KMS-11 (cell line): ENCODE data around the gene EPHX1.

Experiments used
- H2AFZ ChIP-seq: fragments of 200-600 bp; sonication (generic); 2 replicates; pipeline ENCODE4 v1.6.1; 2016; ENCODE audit warnings: antibody characterized with exemption, mixed run types, low read depth
- H3K27ac ChIP-seq: fragments of 200-600 bp; sonication (generic); 2 replicates; pipeline ENCODE4 v1.6.1; 2016; ENCODE audit warnings: mild to moderate bottlenecking, mixed run types
- H3K27me3 ChIP-seq: fragments of 200-600 bp; sonication (generic); 2 replicates; pipeline ENCODE4 v1.6.1; 2017; ENCODE audit warnings: mild to moderate bottlenecking, low read depth, mixed run types, moderate library complexity; ENCODE audit not compliant: insufficient read depth
- H3K36me3 ChIP-seq: fragments of 200-600 bp; sonication (generic); 2 replicates; pipeline ENCODE4 v1.6.1; 2017; ENCODE audit warnings: mild to moderate bottlenecking, mixed run types; ENCODE audit not compliant: insufficient read depth
- H3K4me1 ChIP-seq: fragments of 200-600 bp; sonication (generic); 2 replicates; pipeline ENCODE4 v1.6.1; 2016; ENCODE audit warnings: mild to moderate bottlenecking, low read depth, mixed run types; ENCODE audit not compliant: poor library complexity, severe bottlenecking
- H3K4me2 ChIP-seq: fragments of 200-600 bp; sonication (generic); 2 replicates; pipeline ENCODE4 v1.7.0; 2016; ENCODE audit warnings: mild to moderate bottlenecking, mixed run types
- H3K4me3 ChIP-seq: fragments of 200-600 bp; sonication (generic); IDR thresholded peaks from 2 replicates; pipeline ENCODE4 v1.6.1; 2017; ENCODE audit warnings: low read depth, low read length, mixed read lengths; ENCODE audit not compliant: insufficient read depth
- H3K79me2 ChIP-seq: fragments of 200-600 bp; sonication (generic); 2 replicates; pipeline ENCODE4 v1.6.1; 2016; ENCODE audit warnings: low read depth, mixed run types; ENCODE audit not compliant: insufficient read depth
- H3K9ac ChIP-seq: fragments of 200-600 bp; sonication (generic); 2 replicates; pipeline ENCODE4 v1.6.1; 2016; ENCODE audit warnings: mild to moderate bottlenecking, mixed run types
- H4K20me1 ChIP-seq: fragments of 200-600 bp; sonication (generic); 2 replicates; pipeline ENCODE4 v1.6.1; 2016; ENCODE audit warnings: mild to moderate bottlenecking, mixed run types; ENCODE audit not compliant: insufficient read depth
- TF ChIP-seq, protein P1 (sequence below): fragments of 200-600 bp; sonication (generic); conservative IDR thresholded peaks from 2 replicates; pipeline ENCODE4 v1.6.1; 2017; ENCODE audit warnings: low read depth, mild to moderate bottlenecking, antibody characterized with exemption, low read length, moderate library complexity, mixed read lengths

Gene EPHX1

DNA sequence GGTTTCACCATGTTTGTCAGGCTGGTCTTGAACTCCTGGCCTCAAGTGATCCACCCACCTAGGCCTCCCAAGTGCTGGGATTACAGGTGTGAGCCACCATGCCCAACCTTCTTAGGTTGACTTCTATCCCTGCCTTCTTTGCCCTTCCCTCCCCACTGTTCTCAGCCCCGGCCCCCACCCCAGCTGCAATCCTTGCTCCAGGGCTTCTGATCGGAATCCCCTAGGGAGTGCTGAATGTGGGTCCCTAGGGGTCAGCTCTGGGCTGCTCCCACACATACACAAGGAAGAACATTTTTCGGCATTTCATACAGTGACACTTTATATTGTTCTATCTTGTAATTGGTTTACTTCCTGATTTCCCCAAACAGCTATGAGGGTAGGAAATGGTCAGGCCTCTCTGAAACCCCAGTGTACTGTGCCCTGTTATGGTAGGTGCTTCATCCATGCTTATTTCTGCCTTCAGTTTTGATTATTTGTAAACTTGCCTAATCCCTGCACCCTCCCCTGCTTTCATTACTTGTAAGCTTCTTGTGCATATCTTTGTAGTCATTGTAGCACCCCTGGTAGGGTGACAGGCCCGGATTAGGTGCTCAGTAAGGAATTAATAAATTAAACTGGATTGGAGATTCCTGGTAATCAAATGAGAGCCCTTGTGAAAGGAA lies 38.1 kb upstream of the EPHX1 start:
- no peak overlapping the region for H3K9ac ChIP-seq
- H3K79me2 ChIP-seq = no peaks in the 10 kb centered on the region

DNA sequence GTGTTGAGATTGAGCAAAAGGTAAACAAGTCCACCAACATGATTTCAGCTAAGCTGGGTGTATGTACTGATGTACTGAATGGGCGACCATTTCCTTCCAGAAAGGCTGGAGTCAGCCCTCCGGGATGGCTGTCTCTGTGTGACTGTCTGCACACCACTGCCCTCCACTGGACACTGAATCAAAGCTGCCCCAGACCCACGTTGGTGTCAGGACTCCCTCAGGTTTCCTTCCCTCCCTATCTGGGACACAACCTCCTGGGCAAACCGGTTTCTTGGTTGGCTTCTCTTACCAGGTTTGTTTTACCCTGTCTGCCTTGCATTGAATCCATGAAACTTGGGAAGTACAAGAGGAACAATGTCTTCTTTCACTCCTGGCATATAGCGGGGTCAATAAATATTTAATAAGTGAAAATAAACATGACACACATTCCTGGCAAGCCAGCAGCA lies 37.6 kb upstream of the EPHX1 start:
- no peak overlapping the region for H3K27ac ChIP-seq
- H3K4me2 ChIP-seq = peak overlapping the region; percentile 23; the same call in 1 of the 2 replicates
- H3K4me3 ChIP-seq = no peak overlapping the region

More for the DNA sequence above, 38.1 kb upstream of the EPHX1 start:
- H4K20me1 ChIP-seq = no peaks in the 10 kb centered on the region
- H3K4me2 ChIP-seq = peak overlapping the region; percentile 23; the same call in 1 of the 2 replicates
- H2AFZ ChIP-seq = peak overlapping the region; percentile 74
- H3K27ac ChIP-seq = 0 out of 2 replicates have a peak overlapping the region, but pooled peaks have one; percentile 5
- H3K27me3 ChIP-seq = no peaks in the 10 kb centered on the region
- TF ChIP-seq, protein P1, sequence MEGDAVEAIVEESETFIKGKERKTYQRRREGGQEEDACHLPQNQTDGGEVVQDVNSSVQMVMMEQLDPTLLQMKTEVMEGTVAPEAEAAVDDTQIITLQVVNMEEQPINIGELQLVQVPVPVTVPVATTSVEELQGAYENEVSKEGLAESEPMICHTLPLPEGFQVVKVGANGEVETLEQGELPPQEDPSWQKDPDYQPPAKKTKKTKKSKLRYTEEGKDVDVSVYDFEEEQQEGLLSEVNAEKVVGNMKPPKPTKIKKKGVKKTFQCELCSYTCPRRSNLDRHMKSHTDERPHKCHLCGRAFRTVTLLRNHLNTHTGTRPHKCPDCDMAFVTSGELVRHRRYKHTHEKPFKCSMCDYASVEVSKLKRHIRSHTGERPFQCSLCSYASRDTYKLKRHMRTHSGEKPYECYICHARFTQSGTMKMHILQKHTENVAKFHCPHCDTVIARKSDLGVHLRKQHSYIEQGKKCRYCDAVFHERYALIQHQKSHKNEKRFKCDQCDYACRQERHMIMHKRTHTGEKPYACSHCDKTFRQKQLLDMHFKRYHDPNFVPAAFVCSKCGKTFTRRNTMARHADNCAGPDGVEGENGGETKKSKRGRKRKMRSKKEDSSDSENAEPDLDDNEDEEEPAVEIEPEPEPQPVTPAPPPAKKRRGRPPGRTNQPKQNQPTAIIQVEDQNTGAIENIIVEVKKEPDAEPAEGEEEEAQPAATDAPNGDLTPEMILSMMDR = no peak
- no peak overlapping the region for H3K4me3 ChIP-seq
- H3K36me3 ChIP-seq = no peaks in the 10 kb centered on the region
- H3K4me1 ChIP-seq = peaks cover 55% of the 10 kb centered on the region

DNA sequence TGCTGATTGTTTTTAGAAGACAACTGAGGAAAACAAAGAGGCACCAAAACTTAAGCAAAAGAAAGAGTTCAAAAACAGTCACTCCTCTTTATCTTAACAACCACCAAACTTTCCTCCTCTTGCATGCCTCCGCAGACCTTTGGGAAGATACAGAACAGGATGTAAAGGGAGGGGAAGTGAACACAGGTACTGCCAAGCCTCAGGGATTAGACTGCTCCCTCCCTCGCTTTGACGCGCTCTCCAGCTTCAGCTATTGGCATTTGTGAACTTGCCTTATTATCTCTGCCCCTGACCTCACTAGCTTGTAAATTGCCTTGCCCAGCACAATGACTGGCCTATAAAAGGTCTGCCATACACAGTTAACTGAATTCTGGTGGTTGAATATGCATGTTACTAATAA lies 37.1 kb upstream of the EPHX1 start:
- H3K4me2 ChIP-seq = no peak overlapping the region
- H3K27ac ChIP-seq = no peak overlapping the region
- peaks cover 50% of the 10 kb centered on the region for H3K4me1 ChIP-seq
- H3K9ac ChIP-seq = no peak overlapping the region
- H3K36me3 ChIP-seq = no peaks in the 10 kb centered on the region
- H3K79me2 ChIP-seq = peaks cover 1% of the 10 kb centered on the region; the same call in 1 of the 2 replicates
- TF ChIP-seq, protein P1 = no peak
- H3K4me3 ChIP-seq = no peak overlapping the region
- H4K20me1 ChIP-seq = no peaks in the 10 kb centered on the region
- H2AFZ ChIP-seq = peak overlapping the region; percentile 74; the same call in 1 of the 2 replicates
- H3K27me3 ChIP-seq = no peaks in the 10 kb centered on the region

More for the DNA sequence above, 37.6 kb upstream of the EPHX1 start:
- Histone ChIP-seq H3K4me1 (peaks cover 55% of the 10 kb centered on the region), H4K20me1 (no peaks in the 10 kb centered on the region), H2AFZ (peak overlapping the region; percentile 74), H3K36me3 (no peaks in the 10 kb centered on the region), H3K9ac (no peak overlapping the region), H3K27me3 (no peaks in the 10 kb centered on the region), H3K79me2 (no peaks in the 10 kb centered on the region)
- TF ChIP-seq, protein P1 = peak; percentile 82

DNA sequence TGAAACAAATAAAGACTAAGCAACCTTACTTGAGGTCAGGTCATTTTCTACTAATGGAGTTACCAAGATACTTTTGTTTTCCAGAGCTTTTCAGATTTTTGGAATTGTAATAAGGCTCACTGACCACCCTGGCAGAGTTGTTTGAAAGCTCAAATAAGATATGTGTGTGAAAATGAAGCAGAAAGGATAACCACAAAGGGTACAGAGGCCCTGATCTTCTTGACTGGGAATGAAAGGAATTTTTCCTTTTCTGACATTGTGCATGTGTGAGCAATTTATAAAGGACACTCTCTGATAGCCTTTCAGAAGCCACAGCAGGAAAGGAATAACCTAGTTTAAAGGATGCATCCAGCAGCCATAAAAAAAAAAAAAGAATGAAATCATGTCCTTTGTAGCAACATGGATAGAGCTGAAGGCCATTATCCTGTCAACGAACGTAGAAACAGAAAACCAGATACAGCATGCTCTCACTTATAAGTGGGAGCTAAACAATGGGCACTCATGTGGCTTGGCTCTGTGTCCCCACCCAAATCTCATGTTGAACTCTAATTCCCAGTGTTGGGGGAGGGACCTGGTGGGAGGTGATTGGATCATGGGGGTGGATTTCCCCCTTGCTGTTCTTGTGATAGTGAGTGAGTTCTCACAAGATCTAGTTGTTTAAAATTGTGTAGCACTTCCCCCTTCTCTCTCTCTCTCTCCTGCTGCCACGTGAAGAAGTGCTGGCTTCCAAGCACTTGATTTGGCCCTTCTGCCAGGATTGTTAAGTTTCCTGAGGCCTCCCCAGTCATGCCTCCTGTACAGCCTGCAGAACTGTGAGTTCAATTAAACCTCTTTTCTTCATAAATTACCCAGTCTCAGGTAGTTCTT lies 35.4 kb upstream of the EPHX1 start:
- no peaks in the 10 kb centered on the region for H3K36me3 ChIP-seq
- H3K27ac ChIP-seq = no peak overlapping the region
- H3K4me2 ChIP-seq = no peak overlapping the region
- H3K9ac ChIP-seq = no peak overlapping the region
- no peaks in the 10 kb centered on the region for H4K20me1 ChIP-seq
- TF ChIP-seq, protein P1 = no peak
- H3K4me1 ChIP-seq = peaks cover 43% of the 10 kb centered on the region
- no peak overlapping the region for H2AFZ ChIP-seq
- H3K27me3 ChIP-seq = no peaks in the 10 kb centered on the region
- H3K79me2 ChIP-seq = peaks cover 18% of the 10 kb centered on the region
- H3K4me3 ChIP-seq = no peak overlapping the region
